ENCODE data around the gene PTPRT.

DNA sequence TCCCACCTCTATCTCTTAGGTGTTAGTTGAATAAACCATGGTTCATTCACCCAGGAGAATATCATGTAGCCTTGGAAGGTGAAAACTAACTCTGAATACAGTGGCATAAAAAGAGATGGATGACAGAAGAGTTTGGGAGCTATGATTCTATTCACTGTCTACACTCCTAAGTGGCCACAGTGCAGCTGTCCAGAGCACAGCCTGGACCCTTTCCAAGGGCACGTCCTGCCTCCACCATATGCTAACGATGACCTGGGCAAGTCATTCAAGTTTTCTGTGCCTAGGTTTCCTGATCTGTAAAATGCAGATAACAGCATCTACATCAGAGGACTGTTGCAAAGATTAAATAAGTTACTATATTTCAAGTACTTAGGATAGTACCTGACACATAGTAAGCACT lies 314.1 kb downstream of the PTPRT start:
- no peak for TF ChIP-seq FOXM1 (IDR thresholded peaks at IDR 0.05; ENCODE audit: borderline replicate concordance)
- TF ChIP-seq SUZ12 (IDR thresholded peaks at IDR 0.05) = no peak
- TF ChIP-seq, protein P1, sequence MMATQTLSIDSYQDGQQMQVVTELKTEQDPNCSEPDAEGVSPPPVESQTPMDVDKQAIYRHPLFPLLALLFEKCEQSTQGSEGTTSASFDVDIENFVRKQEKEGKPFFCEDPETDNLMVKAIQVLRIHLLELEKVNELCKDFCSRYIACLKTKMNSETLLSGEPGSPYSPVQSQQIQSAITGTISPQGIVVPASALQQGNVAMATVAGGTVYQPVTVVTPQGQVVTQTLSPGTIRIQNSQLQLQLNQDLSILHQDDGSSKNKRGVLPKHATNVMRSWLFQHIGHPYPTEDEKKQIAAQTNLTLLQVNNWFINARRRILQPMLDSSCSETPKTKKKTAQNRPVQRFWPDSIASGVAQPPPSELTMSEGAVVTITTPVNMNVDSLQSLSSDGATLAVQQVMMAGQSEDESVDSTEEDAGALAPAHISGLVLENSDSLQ (IDR thresholded peaks at IDR 0.05) = no peak
- TF ChIP-seq SP1 (IDR thresholded peaks at IDR 0.05) = no peak
- no peak for TF ChIP-seq ELF4 (IDR thresholded peaks at IDR 0.05)
- TF ChIP-seq ARNT (IDR thresholded peaks at IDR 0.05) = no peak
- TF ChIP-seq FOXK2 (IDR thresholded peaks at IDR 0.05) = no peak
- no peak for TF ChIP-seq ZNF384 (IDR thresholded peaks at IDR 0.05)
